Testis (tissue), 2 donors: Measurements from ENCODE around the gene DPEP1.

Experiments
- POLR2A ChIP-seq: fragments of 450-650 bp; IDR thresholded peaks from one replicate; pipeline ENCODE4 v1.6.1; 2017; ENCODE audit warnings: antibody characterized with exemption, mild to moderate bottlenecking, moderate library complexity
- TF ChIP-seq, protein P1 (sequence below), 3 experiments: fragments of 450-650 bp in 2 of 3; fragments of 200-600 bp in 1 of 3; sonication (generic) in 1 of 3; IDR thresholded peaks; one replicate each; pipeline ENCODE4 v1.5.1; 2016 to 2019; ENCODE audit warnings: antibody characterized with exemption in 3 of 3, mild to moderate bottlenecking in 2 of 3, moderate library complexity in 1 of 3

DNA sequence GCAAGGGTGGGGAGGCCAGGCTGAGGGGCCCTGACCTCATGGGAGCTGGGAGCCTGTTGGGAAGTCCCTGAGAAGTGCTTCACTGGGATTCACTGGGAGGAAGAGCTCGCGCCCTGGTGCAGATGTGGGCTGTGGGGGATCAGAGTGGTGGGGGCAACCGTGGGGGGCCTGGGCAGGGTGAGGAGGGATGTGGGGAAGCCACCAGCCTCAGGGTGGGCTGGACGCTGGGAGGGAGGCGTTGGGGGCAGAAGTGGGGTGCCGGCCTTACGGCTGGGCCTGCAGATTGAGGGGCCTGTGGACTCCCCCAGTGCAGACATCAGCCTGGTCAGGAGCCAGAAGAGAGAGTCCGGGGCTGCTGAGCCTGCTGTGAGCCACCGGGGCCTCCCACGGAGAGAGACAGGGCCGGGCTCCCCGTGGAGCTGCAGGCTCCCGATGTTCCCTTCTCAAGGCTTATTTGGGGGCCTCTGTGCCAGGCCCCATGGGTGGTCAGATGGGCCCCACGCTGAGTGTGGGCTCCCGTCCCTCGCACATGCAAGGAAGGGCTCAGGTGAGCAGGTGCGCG is 7.8 kb downstream of the DPEP1 start:
- TF ChIP-seq, protein P1, sequence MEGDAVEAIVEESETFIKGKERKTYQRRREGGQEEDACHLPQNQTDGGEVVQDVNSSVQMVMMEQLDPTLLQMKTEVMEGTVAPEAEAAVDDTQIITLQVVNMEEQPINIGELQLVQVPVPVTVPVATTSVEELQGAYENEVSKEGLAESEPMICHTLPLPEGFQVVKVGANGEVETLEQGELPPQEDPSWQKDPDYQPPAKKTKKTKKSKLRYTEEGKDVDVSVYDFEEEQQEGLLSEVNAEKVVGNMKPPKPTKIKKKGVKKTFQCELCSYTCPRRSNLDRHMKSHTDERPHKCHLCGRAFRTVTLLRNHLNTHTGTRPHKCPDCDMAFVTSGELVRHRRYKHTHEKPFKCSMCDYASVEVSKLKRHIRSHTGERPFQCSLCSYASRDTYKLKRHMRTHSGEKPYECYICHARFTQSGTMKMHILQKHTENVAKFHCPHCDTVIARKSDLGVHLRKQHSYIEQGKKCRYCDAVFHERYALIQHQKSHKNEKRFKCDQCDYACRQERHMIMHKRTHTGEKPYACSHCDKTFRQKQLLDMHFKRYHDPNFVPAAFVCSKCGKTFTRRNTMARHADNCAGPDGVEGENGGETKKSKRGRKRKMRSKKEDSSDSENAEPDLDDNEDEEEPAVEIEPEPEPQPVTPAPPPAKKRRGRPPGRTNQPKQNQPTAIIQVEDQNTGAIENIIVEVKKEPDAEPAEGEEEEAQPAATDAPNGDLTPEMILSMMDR (IDR thresholded peaks at IDR 0.05), result no peak
- no peak for TF ChIP-seq POLR2A
